ENCODE data around the gene RRAS2.
A peak's percentile ranks its signal among the peaks of the same experiment; 100 is the strongest.
"Not testable (repeated sequence)": the region's sequence is repeated elsewhere in the genome, so short reads cannot be mapped to it uniquely, and the experiment has no call there.

RRAS2 gene

DNA sequence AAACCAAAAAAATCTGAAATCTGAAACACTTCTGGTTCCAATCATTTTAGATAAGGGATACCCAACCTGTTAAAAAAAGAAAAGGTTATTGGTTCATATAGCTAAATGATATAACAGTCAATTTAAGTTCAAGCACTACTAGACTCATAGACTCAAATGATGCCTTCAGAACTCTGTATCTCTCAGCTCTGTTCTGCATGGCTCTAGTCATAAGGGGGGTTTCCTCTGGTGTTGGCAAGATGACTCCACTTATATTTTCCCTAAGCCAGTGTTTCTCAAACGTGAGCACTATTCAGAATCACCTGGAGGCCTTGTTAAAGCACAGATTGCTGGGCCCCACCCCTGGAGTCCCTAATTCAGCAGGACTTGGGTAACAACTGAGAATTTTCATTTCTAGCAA, 11.5 kb upstream of the RRAS2 start:
- no peak for DNase-seq

DNA sequence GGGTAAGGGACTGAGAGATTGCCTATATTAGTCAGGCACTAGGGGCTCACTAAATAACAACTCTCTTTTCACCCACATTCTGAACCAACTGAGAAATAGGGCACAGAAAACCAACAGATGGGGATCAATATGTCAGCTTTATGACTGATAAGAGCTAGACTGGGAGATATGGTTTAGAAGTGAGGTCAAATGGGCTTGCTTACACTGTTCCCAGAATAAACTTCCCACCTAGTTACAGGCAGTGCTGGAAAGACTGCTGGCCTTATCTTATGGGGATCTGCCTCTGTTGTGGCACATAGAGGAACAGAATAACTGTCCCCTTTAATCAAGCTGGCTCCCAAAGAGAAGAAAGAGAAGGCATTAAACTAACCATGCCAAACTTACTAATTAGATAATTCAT, 10.6 kb upstream of the RRAS2 start:
- DNase-seq: no peak

DNA sequence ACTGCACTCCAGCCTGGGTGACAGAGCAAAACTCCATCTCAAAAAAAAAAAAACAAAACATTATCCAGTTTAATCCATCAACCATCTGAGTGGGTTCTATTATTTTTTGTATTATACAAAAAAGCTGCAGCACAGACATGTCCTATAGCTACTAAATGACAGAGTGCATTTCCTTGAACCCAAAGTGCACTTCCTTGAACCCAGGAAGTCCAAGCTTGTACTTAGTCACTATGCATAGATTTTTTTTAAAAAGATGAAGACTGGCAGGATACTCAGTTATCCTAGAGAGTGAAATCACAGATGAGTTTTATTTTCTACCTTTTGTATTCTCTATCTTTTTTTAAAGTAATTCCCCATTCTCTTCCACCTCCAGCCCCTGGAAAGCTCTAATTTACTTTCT, 8.0 kb upstream of the RRAS2 start:
- DNase-seq: no peak

DNA sequence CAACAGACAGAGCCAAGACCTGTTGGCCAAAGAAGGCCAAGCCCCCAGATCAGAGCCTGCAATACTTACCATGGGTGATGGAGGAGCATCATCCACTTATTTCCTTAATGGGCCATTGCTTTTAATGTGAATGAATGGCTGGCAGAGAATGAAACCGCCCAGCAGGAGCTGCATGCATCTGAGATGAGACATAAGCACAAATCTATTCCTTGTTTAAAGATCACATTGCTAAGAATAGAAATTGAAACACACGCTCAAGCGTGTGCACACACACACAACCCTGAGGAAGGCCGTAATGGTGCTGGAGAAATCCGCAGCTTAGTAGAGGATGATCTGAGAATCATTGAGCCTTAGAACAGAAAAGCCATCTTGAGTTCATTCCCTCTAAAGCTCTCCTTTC, 5.3 kb upstream of the RRAS2 start:
- no peak for DNase-seq

DNA sequence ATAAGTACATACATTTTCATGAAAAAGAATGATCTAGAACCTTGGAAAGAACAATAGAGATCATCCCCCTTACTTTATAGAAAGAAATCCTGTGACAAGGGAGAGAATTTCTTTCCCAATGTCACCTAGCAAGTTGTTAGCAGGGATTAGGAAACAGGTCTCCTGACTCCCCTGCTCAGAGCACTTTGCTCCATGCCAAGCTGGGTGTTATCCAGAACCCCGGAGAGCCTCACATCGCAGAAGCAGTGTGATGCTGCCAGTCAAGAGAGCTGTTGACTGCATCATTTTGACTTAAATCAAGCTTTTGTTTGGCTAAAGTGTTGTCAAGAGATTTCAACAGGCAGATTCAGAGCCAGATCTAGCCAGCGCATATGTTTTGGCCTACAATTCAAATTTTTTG, 3.6 kb upstream of the RRAS2 start:
- no peak for DNase-seq

DNA sequence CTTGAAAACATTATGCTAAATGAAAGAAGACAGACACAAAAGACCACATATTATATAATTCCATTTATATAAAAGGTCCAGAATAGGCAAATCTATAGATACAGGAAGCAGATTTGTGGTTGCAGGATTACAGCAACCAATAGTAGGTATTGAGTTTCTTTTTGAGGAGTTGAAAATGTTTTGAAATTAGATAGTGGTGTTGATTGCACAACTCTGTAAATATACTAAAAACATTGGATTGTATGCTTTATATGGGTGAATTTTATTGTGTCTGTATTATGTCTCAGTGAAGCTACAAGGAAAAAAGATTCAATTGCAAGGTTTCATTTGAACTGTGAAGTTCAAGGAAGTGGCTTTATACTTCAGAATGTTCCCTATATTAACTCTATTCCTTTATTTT, 3.0 kb upstream of the RRAS2 start:
- no peak for DNase-seq

DNA sequence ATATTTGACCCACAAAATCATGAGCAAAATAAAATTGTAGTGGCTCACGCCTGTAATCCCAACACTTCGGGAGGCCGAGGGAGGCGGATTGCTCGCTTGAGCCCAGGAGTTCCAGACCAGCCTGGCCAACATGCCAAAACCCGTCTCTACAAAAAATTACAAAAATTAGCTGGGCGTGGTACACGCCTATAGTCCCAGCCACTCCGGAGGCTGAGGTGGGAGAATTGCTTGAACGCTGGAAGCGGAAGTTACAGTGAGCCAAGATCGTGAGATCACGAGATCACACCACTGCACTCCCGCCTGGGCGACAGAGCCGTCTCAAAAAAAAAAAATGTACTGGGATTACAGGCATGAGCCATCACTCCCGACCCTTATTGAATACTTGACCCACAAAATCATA, 2.0 kb upstream of the RRAS2 start:
- DNase-seq: no peak

DNA sequence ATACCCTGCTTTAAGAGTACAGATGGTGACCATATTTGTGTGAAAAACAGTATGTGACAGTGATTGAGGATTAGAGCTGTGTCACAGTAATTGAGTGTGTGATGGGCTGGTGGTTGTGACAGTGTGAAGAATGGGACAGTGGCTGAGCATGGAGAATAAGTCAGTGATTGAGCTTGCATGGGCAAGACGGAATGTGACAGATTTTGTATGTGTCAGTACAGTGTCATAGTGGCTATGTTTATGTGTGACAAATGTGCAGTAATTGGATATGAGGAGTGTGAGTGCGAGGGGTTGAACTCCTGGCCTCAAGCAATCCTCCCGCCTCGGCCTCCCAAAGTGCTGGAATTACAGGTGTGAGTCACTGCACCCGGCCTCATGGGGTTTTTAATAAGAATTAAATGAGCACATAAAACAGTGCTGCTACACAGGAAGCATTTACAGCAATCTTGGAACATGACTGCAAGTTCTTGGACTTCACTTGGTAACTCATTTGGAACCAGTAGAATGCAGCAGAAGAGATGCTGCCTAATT, 583 bp upstream of the RRAS2 start:
- no peak for DNase-seq

DNA sequence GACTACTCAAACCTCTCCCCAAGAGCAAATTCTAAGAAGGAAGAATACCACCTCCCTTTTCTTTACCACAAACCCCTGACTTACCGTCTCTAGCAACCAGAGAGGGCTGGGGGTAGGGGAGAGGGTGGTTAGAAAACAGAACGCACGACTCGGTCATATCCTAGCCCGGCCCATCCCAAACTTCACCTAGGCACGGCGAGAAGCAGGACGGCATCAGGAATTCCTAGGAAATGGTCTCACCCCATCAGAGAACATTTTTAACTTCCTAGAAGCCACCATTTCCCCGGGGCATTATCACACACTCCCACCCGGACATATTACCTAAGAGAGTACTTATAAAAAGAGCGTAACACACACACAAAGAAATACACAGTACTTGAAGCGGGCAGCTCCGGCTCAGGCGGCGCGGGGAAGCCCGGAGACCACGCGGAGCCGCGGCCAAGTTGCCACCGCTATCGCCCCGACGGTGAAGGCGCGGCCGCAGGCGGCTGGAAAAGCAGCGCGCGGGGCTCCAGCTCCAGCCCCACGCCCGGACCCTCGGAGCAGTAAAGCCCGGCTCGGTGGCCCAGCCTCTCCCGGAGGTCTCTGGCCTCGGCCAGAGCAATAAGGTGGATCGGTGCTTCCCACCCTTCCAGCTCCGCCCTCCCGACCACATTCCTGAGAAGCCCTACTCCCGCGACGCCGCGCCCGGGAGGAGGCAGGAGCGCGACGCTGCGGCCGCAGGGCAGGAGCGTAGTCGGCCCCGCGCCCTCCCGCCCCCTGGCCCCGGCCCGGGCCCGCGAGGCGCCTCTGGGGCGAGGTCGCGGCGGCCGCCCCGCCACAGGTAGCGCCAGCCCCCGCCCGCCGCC, 878 bp downstream of the RRAS2 start:
- peak; percentile 20 for DNase-seq

DNA sequence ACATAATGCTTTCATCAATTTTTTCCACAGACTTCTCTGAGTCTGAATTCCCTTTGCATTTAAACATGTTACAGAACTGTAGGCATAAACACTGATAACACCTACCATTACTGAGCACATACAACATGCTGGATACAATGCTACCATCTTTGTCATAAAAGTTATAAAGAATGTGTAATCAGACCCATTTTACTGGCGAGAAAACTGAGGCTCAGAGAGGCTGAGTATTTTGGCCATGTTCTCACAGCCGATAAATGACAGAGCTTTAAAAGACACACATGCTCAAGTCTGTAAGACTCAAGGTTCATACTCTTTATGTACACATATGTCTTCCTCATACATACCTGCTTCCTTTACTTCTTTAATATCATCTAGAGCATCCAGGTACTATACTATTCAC, 2.6 kb downstream of the RRAS2 start:
- no peak for DNase-seq

DNA sequence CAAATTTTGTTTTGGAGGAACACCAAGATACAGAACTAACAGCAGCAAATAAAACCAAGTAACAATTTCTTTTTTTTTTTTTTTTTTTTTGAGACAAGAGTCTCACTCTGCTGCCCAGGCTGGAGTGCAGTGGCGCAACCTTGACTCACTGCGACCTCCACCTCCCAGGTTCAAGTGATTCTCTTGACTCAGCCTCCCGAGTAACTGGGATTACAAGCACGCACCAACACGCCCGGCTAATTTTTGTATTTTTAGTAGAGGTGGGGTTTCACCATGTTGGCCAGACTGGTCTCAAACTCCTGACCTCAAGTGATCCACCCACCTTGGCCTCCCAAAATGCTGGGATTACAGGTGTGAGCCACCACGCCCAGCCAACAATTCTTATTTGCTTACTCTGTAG, 4.4 kb downstream of the RRAS2 start:
- not testable (repeated sequence) for DNase-seq

DNA sequence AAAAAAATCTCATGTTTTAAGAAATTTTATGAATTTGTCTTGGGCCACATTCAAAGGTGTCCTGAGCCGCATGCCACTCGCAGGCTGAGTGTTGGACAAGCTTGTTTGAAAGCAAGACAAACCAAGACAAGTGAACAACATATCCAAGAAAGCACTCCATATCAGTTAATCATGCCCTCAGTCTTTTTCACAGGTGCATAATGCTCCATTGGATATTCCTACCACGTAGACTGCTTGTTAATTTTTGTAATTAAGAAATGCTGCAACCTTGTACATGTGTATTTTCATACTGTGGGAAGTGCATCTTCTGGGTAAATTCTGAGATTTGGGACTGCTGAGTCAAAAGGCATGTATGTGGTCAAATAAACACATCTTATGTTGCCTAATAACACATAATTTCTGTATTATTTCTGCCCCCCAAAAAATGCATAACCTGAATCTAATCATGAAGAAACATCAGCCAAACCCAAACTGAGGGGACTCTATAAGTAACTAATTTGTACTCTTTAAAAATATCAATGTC, 8.2 kb downstream of the RRAS2 start:
- no peak for DNase-seq

DNA sequence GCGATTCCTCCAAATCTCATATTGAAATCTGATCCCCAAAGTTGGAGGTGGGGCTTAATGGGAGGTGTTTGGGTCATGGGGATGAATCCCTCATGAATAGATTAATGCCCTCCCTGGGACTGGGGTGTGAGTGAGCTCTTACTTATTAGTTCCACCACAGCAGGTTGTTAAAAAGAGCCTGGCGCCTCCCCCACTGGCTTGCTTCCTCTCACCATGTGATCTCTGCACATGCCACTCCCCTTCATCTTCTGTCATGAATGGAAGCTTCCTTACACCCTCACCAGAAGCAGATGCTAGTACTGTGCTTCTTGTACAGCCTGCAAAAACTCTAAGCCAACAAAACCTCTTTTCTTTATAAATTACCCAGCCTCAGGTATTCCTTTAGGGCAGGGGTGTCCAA, 8.8 kb downstream of the RRAS2 start:
- no peak for DNase-seq

DNA sequence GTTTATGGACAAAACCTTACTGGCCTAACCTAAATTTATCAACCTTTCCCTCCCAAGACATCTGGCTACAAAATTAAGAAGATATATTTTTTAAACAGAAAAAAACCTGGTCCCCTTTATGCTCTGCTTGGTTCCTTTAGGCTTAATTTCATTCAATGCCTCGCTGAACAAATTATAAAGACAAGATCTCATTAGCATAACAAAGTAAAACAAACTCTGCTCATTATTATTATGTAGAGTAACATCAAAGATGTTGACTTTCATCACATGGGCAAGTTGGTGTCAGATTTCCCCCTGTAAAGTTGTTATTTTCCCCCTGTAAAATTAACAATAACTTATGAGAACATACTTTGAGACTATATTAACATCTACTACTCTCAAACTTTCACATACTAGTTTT, 11.0 kb downstream of the RRAS2 start:
- DNase-seq: no peak

DNA sequence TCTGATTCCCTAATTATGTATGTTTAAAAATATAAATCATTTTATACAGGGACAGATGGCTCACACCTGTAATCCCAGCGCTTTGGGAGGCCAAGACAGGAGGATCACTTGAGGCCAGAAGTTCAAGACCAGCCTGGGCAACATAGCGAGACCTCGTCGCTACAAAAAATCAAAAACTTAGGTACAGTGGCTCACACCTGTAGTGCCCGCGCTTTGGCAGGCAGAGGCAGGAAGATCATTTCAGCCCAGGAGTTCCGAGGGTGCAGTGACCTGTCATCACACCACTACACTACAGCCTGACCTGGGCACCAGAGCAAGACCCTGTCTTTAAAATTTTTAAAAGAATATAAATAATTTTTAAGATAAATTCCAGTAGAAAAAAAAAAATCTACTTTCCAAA, 11.5 kb downstream of the RRAS2 start:
- DNase-seq: no peak

DNA sequence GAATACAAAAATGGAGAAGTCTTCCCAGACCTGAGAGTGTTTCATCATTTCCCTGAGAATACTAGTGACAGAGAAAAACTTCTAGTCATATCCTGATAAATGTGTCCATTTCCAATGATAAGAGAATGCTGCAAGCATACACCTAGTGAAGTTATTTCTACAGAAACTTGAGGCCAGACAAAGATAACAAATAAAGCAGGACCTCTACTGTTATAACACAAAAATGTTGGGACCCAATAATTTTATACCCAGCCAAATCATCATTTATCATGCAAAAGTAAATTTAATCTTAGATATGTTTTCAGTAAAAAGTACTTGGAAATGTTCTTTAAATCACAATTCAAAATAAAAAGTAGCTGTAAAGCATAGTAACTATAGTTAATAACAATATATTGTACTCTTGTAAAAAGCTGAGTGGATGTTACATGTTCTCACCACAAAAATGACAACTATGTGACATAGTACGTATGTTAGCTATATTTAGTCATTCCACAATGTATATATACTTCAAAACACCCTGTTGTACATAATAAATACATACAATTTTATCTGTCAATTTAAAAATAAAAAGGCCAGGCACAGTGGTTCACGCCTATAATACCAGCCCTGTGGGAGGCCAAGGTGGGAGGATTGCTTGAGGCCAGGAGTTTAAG, 12.6 kb downstream of the RRAS2 start:
- no peak for DNase-seq

DNA sequence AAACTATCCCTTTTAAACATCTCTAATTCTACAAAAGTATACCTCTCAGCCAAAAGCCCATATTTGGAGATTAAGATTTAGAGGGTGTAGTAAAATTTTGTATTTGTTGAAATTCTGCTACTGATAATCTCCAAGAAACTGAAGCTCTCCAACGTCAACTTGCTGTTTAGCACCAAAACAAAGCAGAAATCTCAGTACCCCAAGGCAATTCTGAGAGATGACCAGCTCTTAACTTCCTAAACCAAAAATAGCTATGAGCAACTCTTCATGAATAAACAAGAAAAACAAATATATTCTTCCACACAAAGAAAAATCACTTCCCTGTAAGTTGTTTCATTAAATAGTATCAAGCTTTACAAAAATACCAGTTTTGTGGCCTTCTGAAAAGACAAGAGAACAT, 13.3 kb downstream of the RRAS2 start:
- no peak for DNase-seq

DNA sequence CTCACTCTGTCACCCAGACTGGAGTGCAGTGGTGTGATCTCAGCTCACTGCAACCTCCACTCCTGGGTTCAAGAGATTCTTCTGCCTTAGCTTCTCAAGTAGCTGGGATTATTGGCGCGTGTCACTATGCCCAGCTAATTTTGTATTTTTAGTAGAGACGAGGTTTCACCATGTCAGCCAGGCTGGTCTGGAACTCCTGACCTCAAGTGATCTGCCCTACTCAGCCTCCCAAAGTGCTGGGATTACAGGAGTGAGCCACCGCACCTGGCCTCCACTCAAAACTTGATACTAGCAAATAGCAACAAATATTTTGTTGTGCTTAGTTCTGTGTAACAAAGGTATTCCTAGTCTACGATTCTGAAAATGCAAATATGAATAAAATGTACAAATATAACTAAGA, 14.0 kb downstream of the RRAS2 start:
- not testable (repeated sequence) for DNase-seq

DNA sequence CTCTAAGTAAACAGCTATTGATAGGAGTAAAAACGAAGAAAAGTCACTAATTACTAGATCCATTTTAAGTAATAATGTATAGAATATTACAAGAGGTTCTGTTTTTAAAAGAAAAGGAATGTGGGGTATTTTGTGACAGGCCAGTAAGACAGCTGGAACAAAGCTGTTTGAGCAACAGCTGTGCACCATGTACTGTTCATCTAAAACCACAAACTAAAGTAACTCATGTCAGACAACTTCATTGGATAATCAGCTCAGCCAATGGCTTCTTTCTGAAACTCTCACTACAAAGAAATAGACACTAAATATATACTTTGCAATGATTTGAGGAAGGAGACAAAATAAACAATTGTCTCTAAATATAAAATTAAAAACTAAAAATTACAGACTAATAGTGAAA, 16.1 kb downstream of the RRAS2 start:
- no peak for DNase-seq

DNA sequence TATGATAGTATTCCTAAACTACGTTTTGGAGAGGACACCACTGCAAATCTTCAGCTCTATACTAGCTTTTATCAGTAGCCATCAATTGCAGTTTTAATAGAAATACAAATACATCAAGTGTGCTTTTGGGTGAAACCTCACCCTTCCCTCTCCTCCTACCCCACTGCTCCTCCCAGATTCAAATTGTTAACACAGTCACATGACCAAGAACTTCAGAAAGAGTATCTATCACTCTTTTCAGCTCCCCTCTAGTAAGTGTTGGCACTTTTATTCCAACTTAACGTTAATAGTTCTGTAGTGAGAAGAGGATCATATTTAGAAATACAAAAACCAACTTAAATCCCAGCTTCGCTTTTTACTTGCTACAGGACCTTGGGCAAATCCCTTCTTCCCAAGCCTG, 17.0 kb downstream of the RRAS2 start:
- no peak for DNase-seq

DNA sequence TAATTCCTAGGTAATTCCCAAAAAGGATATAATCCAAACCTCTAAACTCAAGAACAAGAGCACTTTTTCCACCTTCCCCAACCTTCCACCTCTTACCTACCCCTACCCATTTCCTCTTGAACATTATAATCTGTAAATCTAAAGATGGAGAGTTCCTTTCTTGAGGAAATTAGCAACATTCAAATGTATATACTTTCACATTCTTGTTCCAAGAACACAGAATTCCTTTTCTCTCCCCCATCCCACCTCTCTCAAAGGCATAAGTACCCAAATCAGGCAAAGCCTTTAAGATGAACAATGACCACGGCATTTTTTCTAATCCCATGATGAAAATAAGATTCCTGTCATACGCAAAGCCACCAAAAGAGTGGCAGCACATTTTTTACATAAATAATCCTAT, 18.3 kb downstream of the RRAS2 start:
- DNase-seq: no peak

DNA sequence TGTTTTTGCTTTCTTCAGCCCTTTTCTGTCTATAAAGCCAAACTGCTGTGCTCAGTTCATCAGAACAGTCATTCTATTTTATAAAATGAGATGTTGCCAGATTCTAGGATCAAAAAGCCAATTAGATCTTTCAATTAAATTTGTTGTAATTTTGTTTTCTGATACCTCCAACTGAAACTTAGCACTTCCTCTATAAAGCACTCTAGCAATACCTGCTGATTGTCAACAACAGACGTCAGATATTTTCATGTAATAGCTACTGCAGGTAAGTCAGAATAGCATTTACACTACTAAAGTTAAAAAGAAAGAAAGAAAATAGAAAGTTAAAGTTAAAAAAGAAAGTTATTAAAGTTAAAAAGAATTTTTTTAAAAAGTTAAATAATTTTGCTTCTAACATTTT, 19.6 kb downstream of the RRAS2 start:
- no peak for DNase-seq

DNA sequence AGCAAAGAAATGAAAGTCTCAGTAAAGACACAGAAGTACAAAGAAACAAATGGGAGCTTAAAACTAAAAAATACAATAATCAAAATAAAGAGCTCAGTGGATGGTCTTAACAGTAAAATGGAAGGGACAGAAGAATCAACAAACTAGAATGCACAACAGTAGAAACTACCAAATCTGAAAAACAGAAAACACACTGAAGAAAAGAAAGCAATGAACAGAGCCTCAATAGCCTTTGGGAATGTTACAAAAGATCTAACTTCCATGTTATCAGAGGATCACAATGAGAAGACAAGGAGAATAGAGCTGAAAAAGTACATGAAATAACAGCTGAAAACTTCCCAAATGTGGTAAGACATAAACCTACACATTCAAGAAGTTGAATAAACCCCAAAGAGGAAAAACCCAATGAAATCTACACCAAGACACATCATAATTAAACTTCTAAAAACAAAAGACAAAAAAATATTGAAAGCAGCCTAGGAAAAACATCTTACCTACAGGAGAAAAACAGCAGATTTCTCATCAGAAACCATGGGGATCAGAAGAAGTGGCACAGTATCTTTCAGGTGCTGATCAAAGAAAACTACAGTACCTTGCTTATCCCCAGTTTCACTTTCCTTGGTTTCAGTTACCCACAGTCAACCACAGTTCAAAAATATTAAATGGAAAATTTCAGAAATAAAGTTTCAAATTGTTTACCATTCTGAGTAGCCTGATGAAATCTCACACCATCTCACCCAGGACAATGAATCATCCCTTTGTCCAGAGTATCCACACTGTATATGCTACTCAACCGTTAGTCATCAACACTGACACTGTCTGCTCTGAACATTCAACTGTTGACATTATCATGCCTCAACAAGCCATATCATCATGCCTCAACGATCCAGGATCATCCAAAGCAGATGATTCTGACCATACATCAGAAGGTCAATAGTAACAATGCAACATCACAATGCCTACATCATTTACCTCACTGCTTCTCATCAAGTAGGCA, 22.2 kb downstream of the RRAS2 start:
- DNase-seq: no peak
